CD4-positive, CD25-positive, alpha-beta regulatory T cell (primary cell): ENCODE data around the gene CAMK2A. TPM values are rescaled to one million over a fixed set of nuclear protein-coding genes. Genes with fewer than 3 reads are reported as not detected.

Source experiments
- ATAC-seq, 2 donors: fragments of 150-1000 bp; cut with Tn5 transposase; one replicate each; pipeline ENCODE4 v1.10.0; 2021; ENCODE audit warnings: low read depth in 2 of 2, moderate number of reproducible peaks in 2 of 2, moderate library complexity in 1 of 2
- DNase-seq, 3 donors: peaks; one replicate each; pipeline versions ENCODE4 v3.0.0 to v3.0.0-alpha.2; 2012 to 2022; ENCODE audit warnings: mixed read lengths in 1 of 3
- H3K27ac ChIP-seq: one replicate; pipeline ENCODE4 v1.7.0; 2013; ENCODE audit warnings: mild to moderate bottlenecking, low read length; ENCODE audit not compliant: insufficient read depth, poor library complexity, severe bottlenecking
- H3K27me3 ChIP-seq: one replicate; pipeline ENCODE4 v1.7.0; 2013; ENCODE audit warnings: low read length; ENCODE audit not compliant: control insufficient read depth, insufficient read depth
- H3K36me3 ChIP-seq: one replicate; pipeline ENCODE4 v1.7.0; 2013; ENCODE audit warnings: mild to moderate bottlenecking, low read length, moderate library complexity; ENCODE audit not compliant: control insufficient read depth, insufficient read depth
- H3K4me1 ChIP-seq: 2 replicates; pipeline ENCODE4 v1.7.0; 2013; ENCODE audit warnings: mild to moderate bottlenecking, low read length; ENCODE audit not compliant: insufficient read depth, control insufficient read depth, poor library complexity, severe bottlenecking
- H3K4me3 ChIP-seq: one replicate; pipeline ENCODE4 v1.7.0; 2013; ENCODE audit warnings: low read depth, mild to moderate bottlenecking, low read length, moderate library complexity
- H3K9me3 ChIP-seq, 2 experiments: 1 replicate in 1 of 2; 2 replicates in 1 of 2; pipeline ENCODE4 v1.7.0; 2013; ENCODE audit warnings: low read length in 2 of 2, mild to moderate bottlenecking in 1 of 2, moderate library complexity in 1 of 2; ENCODE audit not compliant: control insufficient read depth in 2 of 2
- H3K27ac Mint-ChIP-seq, 3 donors: one replicate each; pipeline ENCODE4 v1.8.0; 2020 to 2022; ENCODE audit warnings: mild to moderate bottlenecking in 3 of 3, mixed read lengths in 3 of 3, moderate library complexity in 2 of 3
- H3K27me3 Mint-ChIP-seq: one replicate; pipeline ENCODE4 v1.8.0; 2022; ENCODE audit warnings: mild to moderate bottlenecking, mixed read lengths
- H3K36me3 Mint-ChIP-seq: one replicate; pipeline ENCODE4 v1.8.0; 2020; ENCODE audit warnings: mixed read lengths
- H3K4me1 Mint-ChIP-seq, 4 donors: one replicate each; pipeline ENCODE4 v1.8.0; 2020 to 2022; ENCODE audit warnings: mixed read lengths in 4 of 4, mild to moderate bottlenecking in 1 of 4
- H3K4me3 Mint-ChIP-seq, 4 donors: one replicate each; pipeline ENCODE4 v1.8.0; 2020 to 2022; ENCODE audit warnings: mild to moderate bottlenecking in 4 of 4, mixed read lengths in 4 of 4, moderate library complexity in 3 of 4
- H3K9me3 Mint-ChIP-seq, 7 donors: one replicate each; pipeline ENCODE4 v1.8.0; 2020 to 2022; ENCODE audit warnings: mixed read lengths in 7 of 7, mild to moderate bottlenecking in 3 of 7, moderate library complexity in 2 of 7
- polyA plus RNA-seq, 4 donors: library from polyadenylated mRNA; unstranded; fragments of 300-500 nt; fragmentation: Illumina TruSeq; gene quantifications; one replicate each; pipeline ENCODE4 v1.2.3, GENCODE V29; 2021
- total RNA-seq: library from RNA; stranded (reverse); gene quantifications from one replicate; pipeline ENCODE4 v1.2.3, GENCODE V29; 2022

CAMK2A gene
- total and polyA plus RNA-seq, 5 donors from 2014 or later = not detected

DNA sequence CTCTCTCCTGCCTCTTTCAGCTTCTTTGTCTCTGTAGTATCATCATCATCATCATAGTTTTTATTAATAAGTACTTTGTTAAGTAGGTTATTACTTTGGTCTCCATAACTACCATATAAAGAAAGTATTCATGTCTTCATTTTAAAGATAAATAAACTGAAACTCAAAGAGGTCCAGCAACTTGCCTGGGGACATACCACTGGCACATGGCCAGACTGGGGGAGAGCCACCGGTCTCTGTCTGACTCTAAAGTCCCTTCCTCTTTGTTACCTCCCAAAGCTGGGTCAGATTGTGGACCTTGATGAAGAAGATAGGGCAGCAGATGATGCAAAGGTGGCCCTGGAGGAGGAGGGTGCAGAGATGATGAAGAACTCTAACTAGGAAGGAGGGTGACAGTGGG is 114.5 kb downstream of the CAMK2A start:
- Mint-ChIP-seq H3K27me3 (peaks cover 17% of the 10 kb centered on the region), H3K4me3 (no peak overlapping the region), H3K9me3 (no peaks in the 10 kb centered on the region), H3K36me3 (no peaks in the 10 kb centered on the region), H3K27ac (no peak overlapping the region), H3K4me1 (no peaks in the 10 kb centered on the region)
- no peak for ATAC-seq
- no peak for DNase-seq
- no peaks in the 10 kb centered on the region for H3K9me3 ChIP-seq
- no peak overlapping the region for H3K4me3 ChIP-seq
- H3K27me3 ChIP-seq = no peaks in the 10 kb centered on the region
- H3K36me3 ChIP-seq = no peaks in the 10 kb centered on the region
- H3K27ac ChIP-seq = no peak overlapping the region
- no peaks in the 10 kb centered on the region for H3K4me1 ChIP-seq

DNA sequence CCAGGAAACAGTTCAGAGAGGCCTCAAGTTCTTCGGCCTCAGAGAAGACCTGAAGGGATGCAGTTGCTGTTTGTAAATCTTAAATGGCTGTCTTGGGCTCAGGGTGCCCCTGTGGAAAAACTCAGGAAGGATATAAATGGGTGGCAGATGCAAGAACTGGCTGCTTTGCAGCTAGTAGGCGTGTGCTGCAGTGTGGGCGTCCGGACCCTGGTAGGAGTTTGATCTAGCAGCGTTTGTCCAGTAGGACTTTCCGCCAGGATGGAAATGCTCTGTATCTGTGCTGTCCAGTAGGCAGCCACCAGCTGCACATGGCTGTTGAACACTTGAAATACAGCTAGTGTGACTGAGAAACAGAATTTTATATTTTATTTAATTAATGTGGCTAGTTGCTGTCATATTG is 115.3 kb downstream of the CAMK2A start:
- Mint-ChIP-seq H3K9me3 (no peaks in the 10 kb centered on the region), H3K27me3 (peaks cover 17% of the 10 kb centered on the region), H3K4me1 (no peaks in the 10 kb centered on the region), H3K27ac (no peak overlapping the region), H3K36me3 (no peaks in the 10 kb centered on the region), H3K4me3 (no peak overlapping the region)
- no peaks in the 10 kb centered on the region for H3K9me3 ChIP-seq
- no peak for DNase-seq
- no peaks in the 10 kb centered on the region for H3K36me3 ChIP-seq
- H3K4me1 ChIP-seq = no peaks in the 10 kb centered on the region
- no peak overlapping the region for H3K4me3 ChIP-seq
- no peak for ATAC-seq
- no peaks in the 10 kb centered on the region for H3K27me3 ChIP-seq
- no peak overlapping the region for H3K27ac ChIP-seq

DNA sequence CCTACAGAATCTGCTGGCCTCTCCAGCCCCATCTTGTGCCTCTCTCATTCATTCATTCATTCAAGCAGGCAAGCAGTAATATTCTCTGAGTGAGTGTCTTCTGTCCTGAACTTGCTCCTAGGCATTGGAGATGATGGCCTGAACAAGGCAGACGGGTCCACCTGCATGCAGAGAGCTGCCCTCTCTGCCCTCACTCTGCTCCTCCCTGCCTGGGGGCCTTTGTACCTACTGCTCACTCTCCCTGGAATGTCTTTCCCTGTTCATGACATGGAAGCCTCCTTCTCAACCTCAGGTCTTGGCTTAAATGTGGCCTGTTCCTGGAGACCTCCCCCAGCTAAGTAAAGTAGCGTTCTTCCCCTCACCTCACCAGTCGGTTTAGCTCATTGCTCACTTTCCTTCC is 116.4 kb downstream of the CAMK2A start:
- no peaks in the 10 kb centered on the region for H3K4me1 Mint-ChIP-seq
- peaks cover 0 to under 1% (median 0%) of the 10 kb centered on the region in 7 donors for H3K9me3 Mint-ChIP-seq
- H3K36me3 Mint-ChIP-seq = no peaks in the 10 kb centered on the region
- H3K4me3 Mint-ChIP-seq = no peak overlapping the region
- H3K9me3 ChIP-seq = no peaks in the 10 kb centered on the region
- H3K27me3 Mint-ChIP-seq = peaks cover 15% of the 10 kb centered on the region
- DNase-seq (no peak), ATAC-seq (no peak)
- H3K36me3 ChIP-seq = no peaks in the 10 kb centered on the region
- H3K4me3 ChIP-seq = no peak overlapping the region
- H3K27me3 ChIP-seq = no peaks in the 10 kb centered on the region
- no peak overlapping the region for H3K27ac ChIP-seq
- no peak overlapping the region for H3K27ac Mint-ChIP-seq
- no peaks in the 10 kb centered on the region for H3K4me1 ChIP-seq

DNA sequence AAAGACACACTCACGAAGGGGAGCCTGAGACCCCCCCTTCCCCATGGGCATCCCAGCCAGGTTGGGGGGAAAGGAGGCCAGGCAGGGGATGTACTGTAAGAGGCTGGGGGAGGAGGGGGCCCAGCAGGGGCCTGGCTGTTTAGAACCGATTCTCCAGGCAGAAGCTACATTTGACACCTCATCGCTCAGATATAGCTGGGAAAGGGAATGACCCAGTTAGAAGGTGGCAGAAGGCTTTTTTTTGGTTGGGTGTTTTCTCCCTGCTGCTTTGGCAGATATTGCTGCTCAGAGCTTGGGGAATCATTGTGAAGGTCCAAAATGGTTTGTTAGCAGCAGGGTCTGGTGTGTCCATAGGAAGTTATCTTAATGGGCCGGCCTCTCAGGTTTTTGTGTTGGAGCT is 117.0 kb downstream of the CAMK2A start:
- DNase-seq (no peak), ATAC-seq (no peak)
- Mint-ChIP-seq H3K4me1 (no peaks in the 10 kb centered on the region), H3K36me3 (no peaks in the 10 kb centered on the region), H3K27ac (no peak overlapping the region), H3K27me3 (peaks cover 21% of the 10 kb centered on the region), H3K9me3 (peaks cover 0 to 1% (median 0%) of the 10 kb centered on the region in 7 donors), H3K4me3 (no peak overlapping the region)
- no peak overlapping the region for H3K4me3 ChIP-seq
- H3K27ac ChIP-seq = no peak overlapping the region
- no peaks in the 10 kb centered on the region for H3K9me3 ChIP-seq
- H3K36me3 ChIP-seq = no peaks in the 10 kb centered on the region
- no peaks in the 10 kb centered on the region for H3K27me3 ChIP-seq
- no peaks in the 10 kb centered on the region for H3K4me1 ChIP-seq

DNA sequence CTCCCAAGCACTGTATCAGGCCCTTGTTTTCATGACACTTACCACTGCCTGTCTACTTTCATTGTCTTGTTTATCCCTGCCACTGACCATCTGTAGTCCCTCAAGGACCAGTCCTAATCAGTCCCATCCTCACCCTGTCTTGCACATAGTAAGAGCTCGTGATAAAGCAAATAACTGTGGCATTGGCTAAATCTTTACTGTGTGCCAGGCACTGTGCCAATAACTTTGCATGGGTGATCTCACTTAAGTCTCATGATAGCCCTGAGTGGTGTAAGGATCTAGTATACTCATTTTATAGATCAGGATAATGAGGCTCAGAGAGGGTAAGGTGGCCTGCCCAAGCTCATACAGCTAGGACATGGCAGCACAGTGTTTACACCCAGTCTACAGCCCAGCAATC is 117.4 kb downstream of the CAMK2A start:
- H3K27ac ChIP-seq = no peak overlapping the region
- Mint-ChIP-seq H3K36me3 (no peaks in the 10 kb centered on the region), H3K9me3 (peaks cover 0 to 1% (median 0%) of the 10 kb centered on the region in 7 donors), H3K27ac (no peak overlapping the region), H3K27me3 (peaks cover 25% of the 10 kb centered on the region), H3K4me3 (no peak overlapping the region), H3K4me1 (no peaks in the 10 kb centered on the region)
- DNase-seq (no peak), ATAC-seq (no peak)
- H3K27me3 ChIP-seq = no peaks in the 10 kb centered on the region
- no peak overlapping the region for H3K4me3 ChIP-seq
- no peaks in the 10 kb centered on the region for H3K36me3 ChIP-seq
- no peaks in the 10 kb centered on the region for H3K9me3 ChIP-seq
- no peaks in the 10 kb centered on the region for H3K4me1 ChIP-seq

Other genes starting within 250 kb of the CAMK2A start
- gene CSF1R, start 203.2 kb downstream of the CAMK2A start, total RNA-seq = not detected
- gene CSF1R, start 203.2 kb downstream of the CAMK2A start, polyA plus RNA-seq = 1 to 10 TPM in 2 of 4 donors, under 1 TPM in 2; 0.60 to 1.2 (median 0.97) TPM
- gene PDGFRB, start 133.9 kb downstream of the CAMK2A start, total RNA-seq = not detected
- under 1 TPM in 1 of 4 donors, not detected in 3; 0.03 TPM for gene PDGFRB, start 133.9 kb downstream of the CAMK2A start, polyA plus RNA-seq
- not detected for gene CDX1, start 123.0 kb downstream of the CAMK2A start, total RNA-seq
- gene CDX1, start 123.0 kb downstream of the CAMK2A start, polyA plus RNA-seq = not detected
- not detected for gene SLC6A7, start 99.7 kb downstream of the CAMK2A start, total RNA-seq
- not detected for gene SLC6A7, start 99.7 kb downstream of the CAMK2A start, polyA plus RNA-seq
- not detected for gene ARSI, start 13.1 kb upstream of the CAMK2A start, total RNA-seq
- gene ARSI, start 13.1 kb upstream of the CAMK2A start, polyA plus RNA-seq = not detected
- 58.3 TPM for gene TCOF1, start 67.9 kb upstream of the CAMK2A start, total RNA-seq
- gene TCOF1, start 67.9 kb upstream of the CAMK2A start, polyA plus RNA-seq = 1 to 10 TPM; 2.7 to 5.6 (median 3.4) TPM
- 1,110 TPM for gene CD74, start 123.1 kb upstream of the CAMK2A start, total RNA-seq
- gene CD74, start 123.1 kb upstream of the CAMK2A start, polyA plus RNA-seq = 1,000 to 10,000 TPM in 1 of 4 donors, 100 to 1,000 TPM in 3; 664 to 1,266 (median 896) TPM
- 3,121 TPM for gene RPS14, start 160.0 kb upstream of the CAMK2A start, total RNA-seq
- 1,000 to 10,000 TPM; 4,928 to 8,871 (median 7,502) TPM for gene RPS14, start 160.0 kb upstream of the CAMK2A start, polyA plus RNA-seq
- gene NDST1, start 218.4 kb upstream of the CAMK2A start, total RNA-seq = 2.4 TPM
- gene NDST1, start 218.4 kb upstream of the CAMK2A start, polyA plus RNA-seq = not detected